ENCODE results near the gene PPARA. TPM values are rescaled to one million over a fixed set of nuclear protein-coding genes. Genes with fewer than 3 reads are reported as not detected.

The PPARA gene
- total and polyA plus RNA-seq, 9 of the 15 experiments (the other 6 are each of a cell fraction or from before 2014, with no cell fraction given) = 0.64 to 5.3 (median 3.5) TPM

DNA sequence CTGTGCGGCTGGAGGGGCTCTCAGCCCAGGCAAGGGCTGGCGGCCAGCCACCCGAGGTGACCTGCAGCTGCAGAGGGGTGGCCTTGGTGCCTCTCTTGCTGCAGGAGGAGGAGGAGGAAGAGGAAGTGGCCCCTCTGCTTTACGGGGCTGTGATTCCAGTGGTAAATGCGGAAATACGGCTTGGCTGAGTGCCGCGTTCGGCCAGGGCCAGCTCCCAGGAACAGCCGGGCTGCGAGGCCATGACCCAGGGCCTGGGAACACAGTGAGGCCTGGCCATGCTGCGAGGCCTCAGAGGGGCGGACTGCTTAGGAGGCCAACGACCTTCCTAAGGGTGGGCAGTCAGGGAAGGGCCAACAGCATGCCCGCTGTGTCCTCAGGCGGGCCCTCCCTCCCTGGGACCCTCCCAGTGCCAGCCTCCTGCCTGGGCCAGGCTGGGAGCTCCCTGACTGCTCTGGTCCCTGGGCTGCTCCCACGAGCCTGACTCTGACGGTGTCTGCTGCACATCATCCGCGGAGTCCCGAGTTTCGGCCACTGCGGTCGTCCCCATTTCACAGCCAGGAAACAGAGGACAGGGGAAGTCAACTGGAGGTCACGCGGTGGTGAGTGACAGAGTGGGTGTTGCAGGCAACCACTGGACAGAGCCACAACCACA lies 20.8 kb upstream of the PPARA start:
- CTCF ChIA-PET (ENCODE audit: low intra/inter-chr PET ratio) = no interaction called here
- no peak overlapping the region for H3K4me3 ChIP-seq
- H3K4me2 ChIP-seq (ENCODE audit: insufficient read depth, low read length) = no peak overlapping the region
- H3K27me3 ChIP-seq (ENCODE audit: control insufficient read depth in 2 of 2, insufficient read depth in 2 of 2, low read length in 2 of 2) = no peaks in the 10 kb centered on the region
- no peak for DNase-seq (ENCODE audit: extremely low read depth in 1 of 4, low spot score in 3 of 4)
- no peaks in the 10 kb centered on the region for H4K20me1 ChIP-seq (replicated peaks; ENCODE audit: control insufficient read depth, insufficient read depth, low read length)
- H3K9me1 ChIP-seq (ENCODE audit: control insufficient read depth, insufficient read depth, low read length) = no peaks in the 10 kb centered on the region
- intact Hi-C loops (cut with micrococcal nuclease) (loop anchor here (5.0 kb wide), 1 partner anchor 168 kb away; the partner anchor contains the start of gene GTSE1), in situ Hi-C loops (cut with MboI) (loop anchor here (10.0 kb wide), 1 partner anchor 415 kb away; no protein-coding TSS in a partner anchor)
- no peaks in the 10 kb centered on the region for H3K9me3 ChIP-seq (replicated peaks; ENCODE audit: control insufficient read depth, insufficient read depth, low read depth, low read length)
- H3K9ac ChIP-seq (ENCODE audit: insufficient read depth in 1 of 2, low read depth in 2 of 2, low read length in 2 of 2) = no peak overlapping the region; a peak in 1 of 4 replicates
- H3K4me1 ChIP-seq (replicated peaks in 1 of 2; ENCODE audit: control insufficient read depth in 2 of 2, insufficient read depth in 2 of 2, low read length in 2 of 2) = peaks cover 0 to 64% of the 10 kb centered on the region in 2 experiments; a peak in 2 of 5 replicates
- H3K27ac ChIP-seq (ENCODE audit: extremely low read depth, low read depth, low read length) = no peak overlapping the region
- POLR2A ChIA-PET = no interaction called here
- BruUV-seq (replicated peaks) = no TSS peak
- H2AFZ ChIP-seq (ENCODE audit: low read depth, low read length) = no peak overlapping the region
- H3K79me2 ChIP-seq (ENCODE audit: control insufficient read depth, insufficient read depth, low read length) = no peaks in the 10 kb centered on the region
- no peaks in the 10 kb centered on the region for H3K36me3 ChIP-seq (ENCODE audit: control insufficient read depth, insufficient read depth, low read length)
- ATAC-seq = no peak
- no peak for FAIRE-seq
- 41% methylated on average over 17 of the region's 26 CpGs for whole genome bisulfite sequencing (ENCODE audit: insufficient coverage, low coverage, missing lambda C conversion rate)
- no peak for TF ChIP-seq CREB1 (IDR thresholded peaks at IDR 0.05)
- TF ChIP-seq CREB1 (CRISPR knock-in tag; IDR thresholded peaks at IDR 0.05) = no peak
- no peak for TF ChIP-seq CBFA2T3 (IDR thresholded peaks at IDR 0.05)
- TF ChIP-seq, protein P1, sequence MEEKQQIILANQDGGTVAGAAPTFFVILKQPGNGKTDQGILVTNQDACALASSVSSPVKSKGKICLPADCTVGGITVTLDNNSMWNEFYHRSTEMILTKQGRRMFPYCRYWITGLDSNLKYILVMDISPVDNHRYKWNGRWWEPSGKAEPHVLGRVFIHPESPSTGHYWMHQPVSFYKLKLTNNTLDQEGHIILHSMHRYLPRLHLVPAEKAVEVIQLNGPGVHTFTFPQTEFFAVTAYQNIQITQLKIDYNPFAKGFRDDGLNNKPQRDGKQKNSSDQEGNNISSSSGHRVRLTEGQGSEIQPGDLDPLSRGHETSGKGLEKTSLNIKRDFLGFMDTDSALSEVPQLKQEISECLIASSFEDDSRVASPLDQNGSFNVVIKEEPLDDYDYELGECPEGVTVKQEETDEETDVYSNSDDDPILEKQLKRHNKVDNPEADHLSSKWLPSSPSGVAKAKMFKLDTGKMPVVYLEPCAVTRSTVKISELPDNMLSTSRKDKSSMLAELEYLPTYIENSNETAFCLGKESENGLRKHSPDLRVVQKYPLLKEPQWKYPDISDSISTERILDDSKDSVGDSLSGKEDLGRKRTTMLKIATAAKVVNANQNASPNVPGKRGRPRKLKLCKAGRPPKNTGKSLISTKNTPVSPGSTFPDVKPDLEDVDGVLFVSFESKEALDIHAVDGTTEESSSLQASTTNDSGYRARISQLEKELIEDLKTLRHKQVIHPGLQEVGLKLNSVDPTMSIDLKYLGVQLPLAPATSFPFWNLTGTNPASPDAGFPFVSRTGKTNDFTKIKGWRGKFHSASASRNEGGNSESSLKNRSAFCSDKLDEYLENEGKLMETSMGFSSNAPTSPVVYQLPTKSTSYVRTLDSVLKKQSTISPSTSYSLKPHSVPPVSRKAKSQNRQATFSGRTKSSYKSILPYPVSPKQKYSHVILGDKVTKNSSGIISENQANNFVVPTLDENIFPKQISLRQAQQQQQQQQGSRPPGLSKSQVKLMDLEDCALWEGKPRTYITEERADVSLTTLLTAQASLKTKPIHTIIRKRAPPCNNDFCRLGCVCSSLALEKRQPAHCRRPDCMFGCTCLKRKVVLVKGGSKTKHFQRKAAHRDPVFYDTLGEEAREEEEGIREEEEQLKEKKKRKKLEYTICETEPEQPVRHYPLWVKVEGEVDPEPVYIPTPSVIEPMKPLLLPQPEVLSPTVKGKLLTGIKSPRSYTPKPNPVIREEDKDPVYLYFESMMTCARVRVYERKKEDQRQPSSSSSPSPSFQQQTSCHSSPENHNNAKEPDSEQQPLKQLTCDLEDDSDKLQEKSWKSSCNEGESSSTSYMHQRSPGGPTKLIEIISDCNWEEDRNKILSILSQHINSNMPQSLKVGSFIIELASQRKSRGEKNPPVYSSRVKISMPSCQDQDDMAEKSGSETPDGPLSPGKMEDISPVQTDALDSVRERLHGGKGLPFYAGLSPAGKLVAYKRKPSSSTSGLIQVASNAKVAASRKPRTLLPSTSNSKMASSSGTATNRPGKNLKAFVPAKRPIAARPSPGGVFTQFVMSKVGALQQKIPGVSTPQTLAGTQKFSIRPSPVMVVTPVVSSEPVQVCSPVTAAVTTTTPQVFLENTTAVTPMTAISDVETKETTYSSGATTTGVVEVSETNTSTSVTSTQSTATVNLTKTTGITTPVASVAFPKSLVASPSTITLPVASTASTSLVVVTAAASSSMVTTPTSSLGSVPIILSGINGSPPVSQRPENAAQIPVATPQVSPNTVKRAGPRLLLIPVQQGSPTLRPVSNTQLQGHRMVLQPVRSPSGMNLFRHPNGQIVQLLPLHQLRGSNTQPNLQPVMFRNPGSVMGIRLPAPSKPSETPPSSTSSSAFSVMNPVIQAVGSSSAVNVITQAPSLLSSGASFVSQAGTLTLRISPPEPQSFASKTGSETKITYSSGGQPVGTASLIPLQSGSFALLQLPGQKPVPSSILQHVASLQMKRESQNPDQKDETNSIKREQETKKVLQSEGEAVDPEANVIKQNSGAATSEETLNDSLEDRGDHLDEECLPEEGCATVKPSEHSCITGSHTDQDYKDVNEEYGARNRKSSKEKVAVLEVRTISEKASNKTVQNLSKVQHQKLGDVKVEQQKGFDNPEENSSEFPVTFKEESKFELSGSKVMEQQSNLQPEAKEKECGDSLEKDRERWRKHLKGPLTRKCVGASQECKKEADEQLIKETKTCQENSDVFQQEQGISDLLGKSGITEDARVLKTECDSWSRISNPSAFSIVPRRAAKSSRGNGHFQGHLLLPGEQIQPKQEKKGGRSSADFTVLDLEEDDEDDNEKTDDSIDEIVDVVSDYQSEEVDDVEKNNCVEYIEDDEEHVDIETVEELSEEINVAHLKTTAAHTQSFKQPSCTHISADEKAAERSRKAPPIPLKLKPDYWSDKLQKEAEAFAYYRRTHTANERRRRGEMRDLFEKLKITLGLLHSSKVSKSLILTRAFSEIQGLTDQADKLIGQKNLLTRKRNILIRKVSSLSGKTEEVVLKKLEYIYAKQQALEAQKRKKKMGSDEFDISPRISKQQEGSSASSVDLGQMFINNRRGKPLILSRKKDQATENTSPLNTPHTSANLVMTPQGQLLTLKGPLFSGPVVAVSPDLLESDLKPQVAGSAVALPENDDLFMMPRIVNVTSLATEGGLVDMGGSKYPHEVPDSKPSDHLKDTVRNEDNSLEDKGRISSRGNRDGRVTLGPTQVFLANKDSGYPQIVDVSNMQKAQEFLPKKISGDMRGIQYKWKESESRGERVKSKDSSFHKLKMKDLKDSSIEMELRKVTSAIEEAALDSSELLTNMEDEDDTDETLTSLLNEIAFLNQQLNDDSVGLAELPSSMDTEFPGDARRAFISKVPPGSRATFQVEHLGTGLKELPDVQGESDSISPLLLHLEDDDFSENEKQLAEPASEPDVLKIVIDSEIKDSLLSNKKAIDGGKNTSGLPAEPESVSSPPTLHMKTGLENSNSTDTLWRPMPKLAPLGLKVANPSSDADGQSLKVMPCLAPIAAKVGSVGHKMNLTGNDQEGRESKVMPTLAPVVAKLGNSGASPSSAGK (IDR thresholded peaks at IDR 0.05) = no peak
- TF ChIP-seq SPI1 (IDR thresholded peaks at IDR 0.05; ENCODE audit: borderline replicate concordance, low read depth, low read length) = peak; percentile 48; the same call in 1 of the 2 replicates
- TF ChIP-seq BCOR (IDR thresholded peaks at IDR 0.05) = 0 out of 2 replicates have a peak, but pooled peaks have one; percentile 11
- no peak for TF ChIP-seq SLC30A9 (CRISPR knock-in tag; IDR thresholded peaks at IDR 0.05)
- no peak for TF ChIP-seq HDAC8 (tag; IDR thresholded peaks at IDR 0.05)
- no peak for TF ChIP-seq ZNF143 (CRISPR knock-in tag; IDR thresholded peaks at IDR 0.05)
- TF ChIP-seq TAL1 (IDR thresholded peaks at IDR 0.05) = no peak
- no peak for TF ChIP-seq SAFB2 (IDR thresholded peaks at IDR 0.05; ENCODE audit: borderline replicate concordance, low read depth, low read length, severe bottlenecking)
- no peak for TF ChIP-seq NFE2L1 (tag; IDR thresholded peaks at IDR 0.05; ENCODE audit: borderline replicate concordance, low read depth)
- TF ChIP-seq ESRRA (IDR thresholded peaks at IDR 0.05; ENCODE audit: borderline replicate concordance, low read depth) = peak; percentile 61; the same call in 1 of the 2 replicates

Measured in K562 (cell line).